Osteoblast (primary cell): ENCODE data around the gene CDK15. TPM values are rescaled to one million over a fixed set of nuclear protein-coding genes. Genes with fewer than 3 reads are reported as not detected.
A peak's percentile ranks its signal among the peaks of the same experiment; 100 is the strongest.

Experiments used
- DNase-seq: peaks from one replicate; pipeline ENCODE4 v3.0.0; 2011; ENCODE audit warnings: low spot score, mixed read lengths; ENCODE audit not compliant: insufficient read length; ENCODE audit errors: missing footprints
- H2AFZ ChIP-seq: 2 replicates; pipeline ENCODE4 v1.6.0; 2011; ENCODE audit warnings: mild to moderate bottlenecking, low read length
- H3K27ac ChIP-seq: 2 replicates; pipeline ENCODE4 v1.5.1; 2011; ENCODE audit warnings: mild to moderate bottlenecking, low read depth, low read length, moderate library complexity
- H3K27me3 ChIP-seq: 2 replicates; pipeline ENCODE4 v1.6.0; 2012; ENCODE audit warnings: mild to moderate bottlenecking, control low read depth, inconsistent platforms, low read length, moderate library complexity; ENCODE audit not compliant: insufficient read depth
- H3K36me3 ChIP-seq: 2 replicates; pipeline ENCODE4 v1.5.1; 2011; ENCODE audit warnings: mild to moderate bottlenecking, low read length, control low read depth, moderate library complexity; ENCODE audit not compliant: insufficient read depth
- H3K4me1 ChIP-seq: 2 replicates; pipeline ENCODE4 v1.5.1; 2011; ENCODE audit warnings: mild to moderate bottlenecking, low read length, control low read depth, moderate library complexity; ENCODE audit not compliant: insufficient read depth
- H3K4me2 ChIP-seq: 2 replicates; pipeline ENCODE4 v1.6.0; 2011; ENCODE audit warnings: mild to moderate bottlenecking, low read length; ENCODE audit not compliant: insufficient read depth
- H3K4me3 ChIP-seq: fragments of 200-600 bp; sonication (generic); 3 replicates; pipeline ENCODE4 v1.5.1; 2012; ENCODE audit warnings: mild to moderate bottlenecking, low read length, inconsistent platforms; ENCODE audit not compliant: insufficient read depth
- H3K79me2 ChIP-seq: 2 replicates; pipeline ENCODE4 v1.6.0; 2012; ENCODE audit warnings: mild to moderate bottlenecking, low read length, control low read depth, inconsistent platforms; ENCODE audit not compliant: insufficient read depth
- H3K9me3 ChIP-seq: 2 replicates; pipeline ENCODE4 v1.5.1; 2011; ENCODE audit warnings: low read depth, low read length, control low read depth
- H4K20me1 ChIP-seq: 2 replicates; pipeline ENCODE4 v1.6.0; 2012; ENCODE audit warnings: mild to moderate bottlenecking, low read length, control low read depth; ENCODE audit not compliant: insufficient read depth
- CTCF ChIP-seq: IDR thresholded peaks from 2 replicates; pipeline ENCODE4 v1.5.1; 2011; ENCODE audit warnings: mild to moderate bottlenecking, low read depth, low read length, moderate library complexity; ENCODE audit errors: extremely low read depth
- total RNA-seq: library from RNA; depleted of rRNA; stranded (reverse); fragments of >200 nt; gene quantifications from 2 replicates; pipeline ENCODE4 v1.2.3, GENCODE V29; 2012

The CDK15 gene
- total RNA-seq, 1 donor: 4.7 TPM

- H2AFZ ChIP-seq: peak overlapping the region; percentile 28
- H3K36me3 ChIP-seq: no peaks in the 10 kb centered on the region
- no peak overlapping the region for H3K4me2 ChIP-seq
- no peaks in the 10 kb centered on the region for H3K9me3 ChIP-seq
- DNase-seq: no peak
- TF ChIP-seq CTCF: no peak
- H3K27ac ChIP-seq: no peak overlapping the region
- H3K4me3 ChIP-seq: no peak overlapping the region
- H3K79me2 ChIP-seq: no peaks in the 10 kb centered on the region
- peaks cover 10% of the 10 kb centered on the region for H3K4me1 ChIP-seq
- H3K27me3 ChIP-seq: no peaks in the 10 kb centered on the region
- no peaks in the 10 kb centered on the region for H4K20me1 ChIP-seq
These were observed 18.0 kb upstream of the CDK15 start for GRCh38 chr2:201788371-201788770.

GRCh38 chr2:201789395-201789794 lies 16.9 kb upstream of the CDK15 start:
- H4K20me1 ChIP-seq: no peaks in the 10 kb centered on the region
- DNase-seq: no peak
- peaks cover 11% of the 10 kb centered on the region for H3K4me1 ChIP-seq
- no peak overlapping the region for H3K27ac ChIP-seq
- no peak for TF ChIP-seq CTCF
- H3K4me3 ChIP-seq: no peak overlapping the region
- H2AFZ ChIP-seq: peak overlapping the region; percentile 45
- H3K36me3 ChIP-seq: no peaks in the 10 kb centered on the region
- no peaks in the 10 kb centered on the region for H3K27me3 ChIP-seq
- H3K79me2 ChIP-seq: no peaks in the 10 kb centered on the region
- no peak overlapping the region for H3K4me2 ChIP-seq
- H3K9me3 ChIP-seq: no peaks in the 10 kb centered on the region

- H3K9me3 ChIP-seq: no peaks in the 10 kb centered on the region
- DNase-seq: no peak
- no peak for TF ChIP-seq CTCF
These were observed 16.0 kb upstream of the CDK15 start for GRCh38 chr2:201790291-201790690.

GRCh38 chr2:201790989-201791388 lies 15.3 kb upstream of the CDK15 start:
- H4K20me1 ChIP-seq: no peaks in the 10 kb centered on the region
- no peak for TF ChIP-seq CTCF
- no peak overlapping the region for H3K27ac ChIP-seq
- no peak overlapping the region for H3K4me3 ChIP-seq
- no peaks in the 10 kb centered on the region for H3K79me2 ChIP-seq
- H3K9me3 ChIP-seq: no peaks in the 10 kb centered on the region
- no peak overlapping the region for H2AFZ ChIP-seq
- H3K27me3 ChIP-seq: no peaks in the 10 kb centered on the region
- no peaks in the 10 kb centered on the region for H3K36me3 ChIP-seq
- H3K4me2 ChIP-seq: no peak overlapping the region
- DNase-seq: no peak
- H3K4me1 ChIP-seq: peaks cover 12% of the 10 kb centered on the region

More at GRCh38 chr2:201790291-201790690, 16.0 kb upstream of the CDK15 start:
- Histone ChIP-seq H3K27me3 (no peaks in the 10 kb centered on the region), H2AFZ (no peak overlapping the region), H3K27ac (no peak overlapping the region), H3K4me3 (no peak overlapping the region), H3K4me2 (no peak overlapping the region), H3K79me2 (no peaks in the 10 kb centered on the region), H4K20me1 (no peaks in the 10 kb centered on the region), H3K36me3 (no peaks in the 10 kb centered on the region), H3K4me1 (peaks cover 12% of the 10 kb centered on the region)
